NCI-H2196 treated with DMSO at 0.1 percent for 48 hours (cell line): ENCODE results near the gene HORMAD2.
"Not testable (repeated sequence)": the region's sequence is repeated elsewhere in the genome, so short reads cannot be mapped to it uniquely, and the experiment has no call there.

Experiments used
- DNase-seq: peaks from one replicate; lab custom pipeline; 2025; ENCODE audit not compliant: unreplicated experiment; lab: John Stamatoyannopoulos, UW

HORMAD2 gene

GRCh38 chr22:30056015-30056414 is 24.2 kb upstream of the HORMAD2 start:
- no peak for DNase-seq

GRCh38 chr22:30057375-30057774 is 22.9 kb upstream of the HORMAD2 start:
- DNase-seq = no peak

GRCh38 chr22:30059346-30060020 is 20.8 kb upstream of the HORMAD2 start:
- DNase-seq = not testable (repeated sequence)

- not testable (repeated sequence) for DNase-seq
Observed at GRCh38 chr22:30061094-30061493, 19.2 kb upstream of the HORMAD2 start.

GRCh38 chr22:30062259-30062658 is 18.0 kb upstream of the HORMAD2 start:
- DNase-seq = no peak

- DNase-seq = no peak
Observed at GRCh38 chr22:30062950-30063349, 17.3 kb upstream of the HORMAD2 start.

GRCh38 chr22:30064172-30064571 is 16.1 kb upstream of the HORMAD2 start:
- no peak for DNase-seq

GRCh38 chr22:30073743-30074142 is 6.5 kb upstream of the HORMAD2 start:
- DNase-seq = no peak

GRCh38 chr22:30074147-30074546 is 6.1 kb upstream of the HORMAD2 start:
- no peak for DNase-seq

- DNase-seq = no peak
Observed at GRCh38 chr22:30074994-30075393, 5.3 kb upstream of the HORMAD2 start.

GRCh38 chr22:30077279-30077880 is 2.9 kb upstream of the HORMAD2 start:
- DNase-seq = no peak

- DNase-seq = no peak
Observed at GRCh38 chr22:30078320-30079311, 1.6 kb upstream of the HORMAD2 start.

- DNase-seq = no peak
Observed at GRCh38 chr22:30080805-30081204, 541 bp downstream of the HORMAD2 start.

GRCh38 chr22:30086496-30086895 is 6.2 kb downstream of the HORMAD2 start:
- no peak for DNase-seq

GRCh38 chr22:30087037-30087436 is 6.8 kb downstream of the HORMAD2 start:
- not testable (repeated sequence) for DNase-seq

- no peak for DNase-seq
Observed at GRCh38 chr22:30087611-30088010, 7.3 kb downstream of the HORMAD2 start.

GRCh38 chr22:30088468-30088867 is 8.2 kb downstream of the HORMAD2 start:
- no peak for DNase-seq

GRCh38 chr22:30089655-30089974 is 9.4 kb downstream of the HORMAD2 start:
- no peak for DNase-seq

- no peak for DNase-seq
Observed at GRCh38 chr22:30092686-30093085, 12.4 kb downstream of the HORMAD2 start.

GRCh38 chr22:30094804-30095203 is 14.5 kb downstream of the HORMAD2 start:
- no peak for DNase-seq

GRCh38 chr22:30097861-30098260 is 17.6 kb downstream of the HORMAD2 start:
- DNase-seq = no peak

- DNase-seq = not testable (repeated sequence)
Observed at GRCh38 chr22:30100770-30101169, 20.5 kb downstream of the HORMAD2 start.
